CD4-positive, alpha-beta T cell (primary cell): Measurements from ENCODE around the gene TMEM204. TPM values are rescaled to one million over a fixed set of nuclear protein-coding genes. Genes with fewer than 3 reads are reported as not detected.

Experiments
- ATAC-seq: fragments of 200-7000 bp; cut with Tn5 transposase; one replicate; pipeline ENCODE4 v1.10.0; 2022; ENCODE audit warnings: mild to moderate bottlenecking; ENCODE audit not compliant: poor library complexity
- CTCF ChIA-PET: fragments of 350-600 bp; sonication (Branson Sonifier 250); formaldehyde crosslinking; loops from one replicate; lab custom pipeline; 2021; ENCODE audit warnings: antibody characterized with exemption, inconsistent platforms; lab: Charles Lee
- POLR2A ChIA-PET: fragments of 350-600 bp; sonication (Branson Sonifier 250); formaldehyde crosslinking; loops from one replicate; lab custom pipeline; 2021; ENCODE audit warnings: antibody characterized with exemption, inconsistent platforms; lab: Charles Lee
- DNase-seq, 14 experiments: peaks; one replicate each; pipeline ENCODE4 v3.0.0-alpha.2; 2013 to 2020; ENCODE audit warnings: mixed read lengths in 2 of 14
- H3K27ac ChIP-seq, 2 donors: one replicate each; pipeline versions ENCODE4 v1.5.1 to v1.7.0; 2013; ENCODE audit warnings: low read length in 2 of 2, low read depth in 1 of 2, mild to moderate bottlenecking in 1 of 2
- H3K27me3 ChIP-seq, 2 experiments: 1 replicate in 1 of 2; 2 replicates in 1 of 2; pipeline versions ENCODE4 v1.6.1 to v1.7.0; 2013; ENCODE audit warnings: low read length in 2 of 2, control low read depth in 1 of 2, mild to moderate bottlenecking in 1 of 2, moderate library complexity in 1 of 2; ENCODE audit not compliant: insufficient read depth in 2 of 2, control insufficient read depth in 1 of 2
- H3K36me3 ChIP-seq: one replicate; pipeline ENCODE4 v1.6.1; 2013; ENCODE audit warnings: low read length, control low read depth; ENCODE audit not compliant: insufficient read depth
- H3K4me1 ChIP-seq: one replicate; pipeline ENCODE4 v1.6.1; 2013; ENCODE audit warnings: low read length, control low read depth; ENCODE audit not compliant: insufficient read depth
- H3K4me3 ChIP-seq: one replicate; pipeline ENCODE4 v1.5.1; 2013; ENCODE audit warnings: mild to moderate bottlenecking, low read length, moderate library complexity
- H3K9me3 ChIP-seq, 2 experiments: 1 replicate in 1 of 2; 2 replicates in 1 of 2; pipeline versions ENCODE4 v1.6.1 to v1.7.0; 2013; ENCODE audit warnings: low read length in 2 of 2, mild to moderate bottlenecking in 2 of 2, control low read depth in 1 of 2, moderate library complexity in 1 of 2; ENCODE audit not compliant: control insufficient read depth in 1 of 2, insufficient read depth in 1 of 2
- H3K27ac Mint-ChIP-seq: one replicate; pipeline ENCODE4 v1.8.0; 2020; ENCODE audit warnings: mixed read lengths
- H3K27me3 Mint-ChIP-seq: one replicate; pipeline ENCODE4 v1.8.0; 2021; ENCODE audit warnings: mixed read lengths
- H3K36me3 Mint-ChIP-seq: one replicate; pipeline ENCODE4 v1.8.0; 2021; ENCODE audit warnings: low read depth, mixed read lengths
- H3K4me1 Mint-ChIP-seq: one replicate; pipeline ENCODE4 v1.8.0; 2021; ENCODE audit warnings: low read depth, mixed read lengths
- H3K4me3 Mint-ChIP-seq: one replicate; pipeline ENCODE4 v1.8.0; 2020; ENCODE audit warnings: mild to moderate bottlenecking, mixed read lengths
- H3K9me3 Mint-ChIP-seq: one replicate; pipeline ENCODE4 v1.8.0; 2020; ENCODE audit warnings: mixed read lengths
- intact Hi-C, 2 experiments: fragments of 100-400 bp; cut with DNase I in 1 of 2; cut with micrococcal nuclease in 1 of 2; formaldehyde crosslinking; loops; one replicate each; pipeline versions ENCODE4 v1.15.1 to v1.9.0; 2023 to 2025; cut with DNase I, micrococcal nuclease
- total RNA-seq, 174 experiments: library from RNA in 2 of 174; stranded (reverse) in 2 of 174; gene quantifications; one replicate each; pipeline ENCODE4 v1.2.3 and lab custom pipeline; 2021 to 2026
- TF ChIP-seq, protein P1 (sequence below): fragments of 200-600 bp; IDR thresholded peaks from one replicate; pipeline ENCODE4 v1.8.0; 2022; ENCODE audit warnings: antibody characterized with exemption, mild to moderate bottlenecking

The TMEM204 gene
- total RNA-seq, 2 experiments from 2014 or later: 20.5 to 22.1 TPM

DNA sequence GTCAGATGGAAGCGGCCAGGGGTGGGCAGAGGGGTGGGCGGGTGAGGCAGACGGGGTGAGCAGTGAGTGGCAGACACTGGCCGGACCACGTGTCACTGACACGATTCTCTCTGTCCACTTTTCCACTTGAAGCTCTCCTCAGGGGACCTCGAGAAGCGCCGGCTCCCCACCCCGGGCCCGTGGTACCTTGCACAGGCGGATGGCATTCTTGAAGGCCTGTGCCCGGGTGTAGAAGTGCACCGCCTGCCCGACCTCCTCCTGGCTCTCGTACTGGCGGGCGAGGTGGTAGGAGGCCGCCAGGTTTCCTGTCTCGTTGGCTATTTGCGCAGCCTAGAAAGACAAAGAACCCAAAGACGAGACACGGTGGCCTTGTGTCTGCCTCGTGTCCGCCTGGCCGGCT lies 9.1 kb upstream of the TMEM204 start:
- H3K36me3 Mint-ChIP-seq: no peaks in the 10 kb centered on the region
- TF ChIP-seq, protein P1, sequence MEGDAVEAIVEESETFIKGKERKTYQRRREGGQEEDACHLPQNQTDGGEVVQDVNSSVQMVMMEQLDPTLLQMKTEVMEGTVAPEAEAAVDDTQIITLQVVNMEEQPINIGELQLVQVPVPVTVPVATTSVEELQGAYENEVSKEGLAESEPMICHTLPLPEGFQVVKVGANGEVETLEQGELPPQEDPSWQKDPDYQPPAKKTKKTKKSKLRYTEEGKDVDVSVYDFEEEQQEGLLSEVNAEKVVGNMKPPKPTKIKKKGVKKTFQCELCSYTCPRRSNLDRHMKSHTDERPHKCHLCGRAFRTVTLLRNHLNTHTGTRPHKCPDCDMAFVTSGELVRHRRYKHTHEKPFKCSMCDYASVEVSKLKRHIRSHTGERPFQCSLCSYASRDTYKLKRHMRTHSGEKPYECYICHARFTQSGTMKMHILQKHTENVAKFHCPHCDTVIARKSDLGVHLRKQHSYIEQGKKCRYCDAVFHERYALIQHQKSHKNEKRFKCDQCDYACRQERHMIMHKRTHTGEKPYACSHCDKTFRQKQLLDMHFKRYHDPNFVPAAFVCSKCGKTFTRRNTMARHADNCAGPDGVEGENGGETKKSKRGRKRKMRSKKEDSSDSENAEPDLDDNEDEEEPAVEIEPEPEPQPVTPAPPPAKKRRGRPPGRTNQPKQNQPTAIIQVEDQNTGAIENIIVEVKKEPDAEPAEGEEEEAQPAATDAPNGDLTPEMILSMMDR: no peak
- ChIA-PET POLR2A (no interaction called here), CTCF (no interaction called here)
- Histone ChIP-seq H3K27me3 (no peaks in the 10 kb centered on the region), H3K9me3 (no peaks in the 10 kb centered on the region), H3K4me1 (peaks cover 45% of the 10 kb centered on the region), H3K4me3 (no peak overlapping the region), H3K36me3 (no peaks in the 10 kb centered on the region), H3K27ac (no peak overlapping the region)
- no peak overlapping the region for H3K27ac Mint-ChIP-seq
- H3K4me1 Mint-ChIP-seq: peaks cover 26% of the 10 kb centered on the region
- intact Hi-C loops: loop anchor here in 1 of 2 experiments (5.0 kb wide), 1 partner anchor 43 kb away; no protein-coding TSS in a partner anchor
- H3K4me3 Mint-ChIP-seq: no peak overlapping the region
- DNase-seq (no peak), ATAC-seq (no peak)
- H3K27me3 Mint-ChIP-seq: no peaks in the 10 kb centered on the region
- H3K9me3 Mint-ChIP-seq: no peaks in the 10 kb centered on the region

DNA sequence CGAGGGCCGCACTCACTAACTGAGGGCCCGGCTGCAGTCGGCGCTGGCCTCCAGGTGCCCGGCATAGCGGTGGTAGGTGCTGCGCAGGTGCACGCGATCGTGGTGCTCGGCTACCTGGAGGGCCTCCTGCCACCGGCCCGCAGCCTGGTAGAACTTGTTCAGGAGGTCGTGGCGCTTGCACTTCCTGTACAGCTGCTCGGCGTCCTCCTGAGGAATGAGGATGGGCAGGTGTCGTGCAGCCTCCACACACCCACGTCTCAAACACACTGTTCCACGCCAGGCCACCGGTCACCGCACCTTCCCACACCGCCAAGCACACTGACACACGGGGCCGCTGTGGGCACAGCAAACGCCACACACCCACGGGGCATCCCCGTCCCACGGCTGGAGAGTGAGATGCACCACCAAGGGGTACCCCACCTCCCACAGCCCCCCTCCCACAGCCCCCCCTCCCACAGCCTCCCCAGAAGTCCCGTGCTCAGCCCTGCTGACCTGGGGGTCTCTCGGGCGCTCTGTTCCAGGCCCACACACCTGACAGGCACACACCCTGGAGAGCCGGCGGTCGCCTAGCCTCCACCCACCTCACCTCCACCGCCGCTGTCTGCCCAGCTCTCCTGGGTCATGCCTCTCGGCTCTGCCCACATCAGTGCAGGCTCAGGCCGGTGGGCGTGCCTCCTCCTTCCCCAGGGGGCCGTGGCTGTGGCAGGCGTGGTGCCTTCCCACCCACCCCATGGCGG lies 7.4 kb upstream of the TMEM204 start:
- peak; percentile 41 for ATAC-seq
- no peaks in the 10 kb centered on the region for H3K9me3 Mint-ChIP-seq
- Histone ChIP-seq H3K27ac (peak overlapping the region in 1 of 2 donors; percentile 71), H3K4me3 (peak overlapping the region; percentile 16), H3K4me1 (peaks cover 53% of the 10 kb centered on the region), H3K9me3 (no peaks in the 10 kb centered on the region), H3K36me3 (no peaks in the 10 kb centered on the region), H3K27me3 (no peaks in the 10 kb centered on the region)
- no peaks in the 10 kb centered on the region for H3K36me3 Mint-ChIP-seq
- peak overlapping the region; percentile 78 for H3K4me3 Mint-ChIP-seq
- CTCF ChIA-PET: no interaction called here
- DNase-seq: peak in 9 of 14 experiments; percentile 36 to 74 (median 47)
- TF ChIP-seq, protein P1: no peak
- H3K4me1 Mint-ChIP-seq: peaks cover 37% of the 10 kb centered on the region
- H3K27me3 Mint-ChIP-seq: no peaks in the 10 kb centered on the region
- peak overlapping the region; percentile 80 for H3K27ac Mint-ChIP-seq
- intact Hi-C loops: loop anchor here in 1 of 2 experiments (5.0 kb wide), 1 partner anchor 34 kb away; the partner anchor contains the start of gene TELO2
- POLR2A ChIA-PET: interaction anchor here (1.4 kb wide), 1 partner anchor 33 kb away, joined by 3 read pairs; the partner anchor contains the start of gene TELO2

DNA sequence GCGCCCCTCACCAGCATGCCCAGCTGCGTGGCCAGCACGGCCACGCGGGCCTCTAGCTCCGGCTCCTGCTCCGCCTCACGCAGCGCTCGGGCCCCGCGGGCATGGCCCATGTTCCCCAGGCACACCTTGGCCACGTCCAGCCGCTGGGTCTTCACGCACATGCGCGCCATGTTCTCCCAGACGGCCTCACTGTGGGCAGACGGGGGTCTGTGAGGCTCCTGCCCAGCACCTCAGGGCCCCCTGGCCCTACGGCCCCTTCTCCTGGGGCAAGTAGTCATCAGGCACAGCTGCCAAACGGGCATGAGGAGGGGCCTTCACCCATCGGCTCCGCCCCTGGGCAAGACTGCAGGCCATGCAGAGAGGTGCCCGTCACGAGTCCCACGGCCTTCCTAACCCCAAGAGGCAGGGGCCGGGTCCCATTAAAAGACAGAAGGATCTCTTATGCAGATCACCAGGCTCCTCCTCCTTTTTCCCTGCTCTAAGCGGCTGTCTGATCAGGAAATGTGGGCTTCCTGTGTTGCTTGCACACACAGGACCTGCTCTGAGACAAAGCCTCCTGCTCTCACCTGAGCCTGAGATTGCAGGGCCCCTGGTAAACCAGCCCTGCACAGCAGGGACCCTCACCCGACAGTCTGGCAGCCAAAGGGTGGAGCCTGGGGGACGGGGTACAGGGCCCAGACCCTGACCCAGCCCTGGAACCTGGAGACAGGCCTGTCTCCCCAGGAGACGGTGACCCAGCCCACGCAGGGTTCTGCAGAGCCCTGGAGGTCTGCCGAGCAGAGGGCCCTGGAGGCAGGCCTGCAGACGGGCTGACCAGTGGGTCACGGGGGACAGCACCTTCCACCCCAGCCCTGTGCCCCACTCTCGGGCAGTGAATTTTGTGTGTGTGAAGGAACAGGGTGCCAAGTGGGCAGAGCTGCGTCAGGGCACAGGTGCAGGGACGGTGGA lies 6.6 kb upstream of the TMEM204 start:
- CTCF ChIA-PET: interaction anchor here (1.0 kb wide), 1 partner anchor 179 kb away, joined by 3 read pairs; the partner anchor contains the start of gene MAPK8IP3
- TF ChIP-seq, protein P1: no peak
- intact Hi-C loops: loop anchor here in 1 of 2 experiments (5.0 kb wide), 1 partner anchor 35 kb away; the partner anchor contains the start of gene TELO2
- Histone ChIP-seq H3K27ac (peak overlapping the region; percentile 60 to 71), H3K4me1 (peaks cover 54% of the 10 kb centered on the region), H3K36me3 (no peaks in the 10 kb centered on the region), H3K4me3 (peak overlapping the region; percentile 25), H3K9me3 (no peaks in the 10 kb centered on the region), H3K27me3 (no peaks in the 10 kb centered on the region)
- peak overlapping the region; percentile 70 for H3K4me3 Mint-ChIP-seq
- peaks cover 41% of the 10 kb centered on the region for H3K4me1 Mint-ChIP-seq
- ATAC-seq (peak; percentile 79), DNase-seq (peak in 9 of 14 experiments; percentile 27 to 68 (median 45))
- H3K9me3 Mint-ChIP-seq: no peaks in the 10 kb centered on the region
- peak overlapping the region; percentile 80 for H3K27ac Mint-ChIP-seq
- POLR2A ChIA-PET: interaction anchor here (1.1 to 1.4 kb wide), 3 partner anchors 9 to 34 kb away, joined by 3 to 4 read pairs (median 3); partner anchors contain the start of gene TELO2
- H3K27me3 Mint-ChIP-seq: no peaks in the 10 kb centered on the region
- no peaks in the 10 kb centered on the region for H3K36me3 Mint-ChIP-seq
